ENCODE results near the gene ADGRD2.

DNA sequence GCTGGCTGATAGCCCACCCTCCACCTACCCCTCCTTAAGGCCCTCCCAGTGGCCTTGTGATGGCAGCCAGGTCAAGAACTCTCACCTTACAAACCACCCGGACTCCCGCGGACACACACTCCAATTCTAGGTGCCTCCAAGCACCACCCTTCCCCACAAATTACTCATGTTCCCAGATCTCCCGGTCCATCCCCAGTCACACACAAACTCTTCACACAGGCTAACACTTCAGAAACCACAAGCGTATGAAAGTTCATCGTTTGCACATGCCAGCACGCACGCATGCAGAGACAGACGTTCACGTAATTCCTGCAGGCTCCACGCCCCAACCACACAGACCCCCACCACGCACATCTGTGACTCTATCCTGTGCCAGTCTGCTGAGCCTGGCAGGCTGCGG lies 39.0 kb downstream of the ADGRD2 start:
- TF ChIP-seq, protein P1, sequence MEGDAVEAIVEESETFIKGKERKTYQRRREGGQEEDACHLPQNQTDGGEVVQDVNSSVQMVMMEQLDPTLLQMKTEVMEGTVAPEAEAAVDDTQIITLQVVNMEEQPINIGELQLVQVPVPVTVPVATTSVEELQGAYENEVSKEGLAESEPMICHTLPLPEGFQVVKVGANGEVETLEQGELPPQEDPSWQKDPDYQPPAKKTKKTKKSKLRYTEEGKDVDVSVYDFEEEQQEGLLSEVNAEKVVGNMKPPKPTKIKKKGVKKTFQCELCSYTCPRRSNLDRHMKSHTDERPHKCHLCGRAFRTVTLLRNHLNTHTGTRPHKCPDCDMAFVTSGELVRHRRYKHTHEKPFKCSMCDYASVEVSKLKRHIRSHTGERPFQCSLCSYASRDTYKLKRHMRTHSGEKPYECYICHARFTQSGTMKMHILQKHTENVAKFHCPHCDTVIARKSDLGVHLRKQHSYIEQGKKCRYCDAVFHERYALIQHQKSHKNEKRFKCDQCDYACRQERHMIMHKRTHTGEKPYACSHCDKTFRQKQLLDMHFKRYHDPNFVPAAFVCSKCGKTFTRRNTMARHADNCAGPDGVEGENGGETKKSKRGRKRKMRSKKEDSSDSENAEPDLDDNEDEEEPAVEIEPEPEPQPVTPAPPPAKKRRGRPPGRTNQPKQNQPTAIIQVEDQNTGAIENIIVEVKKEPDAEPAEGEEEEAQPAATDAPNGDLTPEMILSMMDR (IDR thresholded peaks at IDR 0.05; ENCODE audit: low read depth, low read length, poor library complexity, severe bottlenecking) = no peak
- no peak for TF ChIP-seq EZH2phosphoT487 (IDR thresholded peaks at IDR 0.05; ENCODE audit: borderline replicate concordance, low read length)

Measured in DOHH2 (cell line).